GM12878 (cell line): ENCODE data around the gene PAM16. TPM values are rescaled to one million over a fixed set of nuclear protein-coding genes. Genes with fewer than 3 reads are reported as not detected.
A peak's percentile ranks its signal among the peaks of the same experiment; 100 is the strongest.

Experiments
- ATAC-seq: fragments of 200-7000 bp; cut with Tn5 transposase; 3 replicates; pipeline ENCODE4 v1.9.1; 2020; ENCODE audit warnings: mild to moderate bottlenecking, moderate library complexity
- BruUV-seq: library from RNA; stranded (reverse); fragments of 400-500 nt; replicated peaks from 2 replicates; lab custom pipeline; 2021; lab: Mats Ljungman, UMichigan
- CTCF ChIA-PET: fragments of 300-600 bp; sonication (Branson Sonifier 250); formaldehyde crosslinking; extraction: SDS; loops from one replicate; lab custom pipeline; 2021; ENCODE audit warnings: inconsistent platforms; lab: Yijun Ruan, JAX
- POLR2A ChIA-PET: fragments of 350-600 bp; formaldehyde crosslinking; extraction: SDS; loops from one replicate; lab custom pipeline; 2021; ENCODE audit warnings: inconsistent platforms; lab: Charles Lee
- RAD21 ChIA-PET: fragments of 300-600 bp; sonication (Branson Sonifier 250); formaldehyde crosslinking; loops from one replicate; lab custom pipeline; 2023; ENCODE audit warnings: antibody characterized with exemption; ENCODE audit not compliant: unreplicated experiment; lab: Charles Lee
- SMC1A ChIA-PET: fragments of 300-600 bp; sonication (Branson Sonifier 250); formaldehyde crosslinking; loops from one replicate; lab custom pipeline; 2023; ENCODE audit not compliant: unreplicated experiment, uncharacterized antibody; lab: Charles Lee
- DNase-seq: peaks from one replicate; pipeline ENCODE4 v3.0.0-alpha.2; 2011; ENCODE audit warnings: low read depth, low spot score
- FAIRE-seq: peaks from 3 replicates; lab custom pipeline; 2011; peaks lifted over from hg19 to GRCh38; lab: Jason Lieb, UNC
- H2AFZ ChIP-seq: 2 replicates; pipeline ENCODE4 v1.6.0; 2011; ENCODE audit warnings: low read depth, low read length, control low read depth; ENCODE audit not compliant: control insufficient read depth
- H3K27ac ChIP-seq: 2 replicates; pipeline ENCODE4 v1.5.1; 2011; ENCODE audit warnings: control low read depth; ENCODE audit not compliant: control insufficient read depth, insufficient read depth
- H3K27me3 ChIP-seq, 2 experiments: replicated peaks in 1 of 2; 2 replicates each; pipeline versions ENCODE4 v1.6.0 to v1.6.1; 2011; ENCODE audit warnings: low read length in 1 of 2; ENCODE audit not compliant: control insufficient read depth in 2 of 2, insufficient read depth in 2 of 2
- H3K36me3 ChIP-seq, 2 experiments: 2 replicates each; pipeline ENCODE4 v1.5.1; 2011; ENCODE audit warnings: low read length in 1 of 2; ENCODE audit not compliant: control insufficient read depth in 2 of 2, insufficient read depth in 2 of 2
- H3K4me1 ChIP-seq: 2 replicates; pipeline ENCODE4 v1.6.1; 2011; ENCODE audit warnings: mild to moderate bottlenecking, low read length, moderate library complexity, mixed read lengths; ENCODE audit not compliant: control insufficient read depth, insufficient read depth
- H3K4me2 ChIP-seq: 2 replicates; pipeline ENCODE4 v1.6.0; 2011; ENCODE audit warnings: control low read depth; ENCODE audit not compliant: control insufficient read depth, insufficient read depth
- H3K4me3 ChIP-seq: fragments of 200-600 bp; sonication (generic); 2 replicates; pipeline ENCODE4 v1.5.1; 2016
- H3K79me2 ChIP-seq: 2 replicates; pipeline ENCODE4 v1.6.0; 2011; ENCODE audit warnings: low read length; ENCODE audit not compliant: control insufficient read depth, insufficient read depth
- H3K9ac ChIP-seq: 2 replicates; pipeline ENCODE4 v1.8.0; 2011; ENCODE audit warnings: low read length, control low read depth, mixed read lengths; ENCODE audit not compliant: control insufficient read depth, insufficient read depth
- H3K9me3 ChIP-seq: replicated peaks from 3 replicates; pipeline ENCODE4 v1.5.1; 2011; ENCODE audit warnings: mild to moderate bottlenecking, low read length; ENCODE audit not compliant: control insufficient read depth, insufficient read depth
- H4K20me1 ChIP-seq: 2 replicates; pipeline ENCODE4 v1.6.0; 2011; ENCODE audit not compliant: control insufficient read depth, insufficient read depth
- CREM ChIP-seq: IDR thresholded peaks from 2 replicates; pipeline ENCODE4 v1.6.1; 2014; ENCODE audit warnings: antibody characterized with exemption, low read depth
- CTCF ChIP-seq, 3 experiments: IDR thresholded peaks in 2 of 3; conservative IDR thresholded peaks in 1 of 3; 2 replicates each; pipeline ENCODE4 v1.5.1; 2011; ENCODE audit warnings: low read depth in 3 of 3, low read length in 3 of 3, mild to moderate bottlenecking in 3 of 3, control low read depth in 2 of 3, moderate library complexity in 2 of 3, inconsistent platforms in 1 of 3, mixed read lengths in 1 of 3; ENCODE audit not compliant: control insufficient read depth in 2 of 3, insufficient read depth in 1 of 3; ENCODE audit errors: extremely low read depth in 1 of 3
- JUNB ChIP-seq: IDR thresholded peaks from 2 replicates; pipeline ENCODE4 v1.6.1; 2016; ENCODE audit warnings: antibody characterized with exemption, mild to moderate bottlenecking
- KLF5 ChIP-seq: fragments of 450-650 bp; IDR thresholded peaks from 2 replicates; pipeline ENCODE4 v1.6.1; 2014; ENCODE audit warnings: mild to moderate bottlenecking; ENCODE audit not compliant: partially characterized antibody
- MEF2B ChIP-seq: fragments of 450-650 bp; IDR thresholded peaks from 2 replicates; pipeline ENCODE4 v1.6.1; 2018; ENCODE audit warnings: mild to moderate bottlenecking, moderate library complexity; ENCODE audit not compliant: partially characterized antibody, poor library complexity, severe bottlenecking
- NBN ChIP-seq: fragments of 450-650 bp; IDR thresholded peaks from 2 replicates; pipeline ENCODE4 v1.6.1; 2016
- PRDM15 ChIP-seq: fragments of 450-650 bp; formaldehyde crosslinking; IDR thresholded peaks from 2 replicates; pipeline ENCODE4 v1.4.0; 2020; ENCODE audit warnings: mild to moderate bottlenecking, moderate library complexity
- RAD21 ChIP-seq: IDR thresholded peaks from 2 replicates; pipeline ENCODE4 v1.6.1; 2011; ENCODE audit warnings: mild to moderate bottlenecking, low read depth, low read length, moderate library complexity; ENCODE audit not compliant: insufficient read depth
- RUNX3 ChIP-seq: IDR thresholded peaks from 2 replicates; pipeline ENCODE4 v1.6.1; 2012; ENCODE audit warnings: low read length, inconsistent platforms
- SMC3 ChIP-seq: IDR thresholded peaks from 2 replicates; pipeline ENCODE4 v1.6.1; 2011; ENCODE audit warnings: low read length, improper control_type of control experiment, borderline replicate concordance
- TAF1 ChIP-seq: IDR thresholded peaks from 2 replicates; pipeline ENCODE4 v1.6.1; 2011; ENCODE audit warnings: mild to moderate bottlenecking, low read depth, low read length, borderline replicate concordance
- YY1 ChIP-seq: IDR thresholded peaks from 2 replicates; pipeline ENCODE4 v1.6.1; 2011; ENCODE audit warnings: low read depth, mild to moderate bottlenecking, low read length
- whole genome bisulfite sequencing: methylation state at CpG from one replicate; pipeline ENCODE4 v1.1.6; 2016; ENCODE audit warnings: low lambda C conversion rate; ENCODE audit not compliant: insufficient replicate concordance, insufficient coverage; ENCODE audit errors: missing lambda C conversion rate; 5-methylcytosine and 5-hydroxymethylcytosine counted together
- in situ Hi-C: fragments of 300-500 bp; cut with MboI; formaldehyde crosslinking; loops from 9 replicates; pipeline ENCODE4 v1.14.3; 2018; ENCODE audit warnings: mixed read lengths
- intact Hi-C: fragments of 100-400 bp; cut with micrococcal nuclease; formaldehyde crosslinking; loops from one replicate; pipeline ENCODE4 v1.14.2; 2022; ENCODE audit not compliant: unreplicated experiment
- polyA plus RNA-seq, 11 experiments: library from polyadenylated mRNA; depleted of rRNA in 4 of 11; unstranded in 6 of 11; stranded (reverse) in 5 of 11; fragments of >200 nt; fragmentation: Nextera tagmentation in 4 of 11; fragmentation: Illumina TruSeq in 1 of 11; extraction: Ambion mirVana in 4 of 11; extraction: Trizol in 1 of 11; gene quantifications; 1 replicate in 1 of 11; 2 replicates in 10 of 11; pipeline versions ENCODE4 v1.2.1 to v1.2.3, GENCODE V29; 2011 to 2016; ENCODE audit warnings: inconsistent platforms in 2 of 11, missing spikeins in 2 of 11, low read depth in 1 of 11
- total RNA-seq, 4 experiments: library from RNA; depleted of rRNA in 3 of 4; stranded (reverse); fragments of >200 nt in 3 of 4; fragmentation: Illumina TruSeq in 1 of 4; extraction: Trizol in 1 of 4; gene quantifications; 2 replicates each; pipeline versions ENCODE4 v1.2.1 to v1.2.3, GENCODE V29; 2013 to 2021
- TF ChIP-seq, protein P1 (sequence below): IDR thresholded peaks from 2 replicates; pipeline ENCODE4 v1.6.1; 2011; ENCODE audit warnings: borderline replicate concordance, low read depth, mild to moderate bottlenecking, moderate library complexity, mixed read lengths, low read length; ENCODE audit not compliant: insufficient read depth; ENCODE audit errors: extremely low read length

The PAM16 gene
- total and polyA plus RNA-seq, 10 of the 15 experiments (the other 5 are each of a cell fraction or from before 2014, with no cell fraction given): 18.5 to 94.3 (median 51.5) TPM

DNA sequence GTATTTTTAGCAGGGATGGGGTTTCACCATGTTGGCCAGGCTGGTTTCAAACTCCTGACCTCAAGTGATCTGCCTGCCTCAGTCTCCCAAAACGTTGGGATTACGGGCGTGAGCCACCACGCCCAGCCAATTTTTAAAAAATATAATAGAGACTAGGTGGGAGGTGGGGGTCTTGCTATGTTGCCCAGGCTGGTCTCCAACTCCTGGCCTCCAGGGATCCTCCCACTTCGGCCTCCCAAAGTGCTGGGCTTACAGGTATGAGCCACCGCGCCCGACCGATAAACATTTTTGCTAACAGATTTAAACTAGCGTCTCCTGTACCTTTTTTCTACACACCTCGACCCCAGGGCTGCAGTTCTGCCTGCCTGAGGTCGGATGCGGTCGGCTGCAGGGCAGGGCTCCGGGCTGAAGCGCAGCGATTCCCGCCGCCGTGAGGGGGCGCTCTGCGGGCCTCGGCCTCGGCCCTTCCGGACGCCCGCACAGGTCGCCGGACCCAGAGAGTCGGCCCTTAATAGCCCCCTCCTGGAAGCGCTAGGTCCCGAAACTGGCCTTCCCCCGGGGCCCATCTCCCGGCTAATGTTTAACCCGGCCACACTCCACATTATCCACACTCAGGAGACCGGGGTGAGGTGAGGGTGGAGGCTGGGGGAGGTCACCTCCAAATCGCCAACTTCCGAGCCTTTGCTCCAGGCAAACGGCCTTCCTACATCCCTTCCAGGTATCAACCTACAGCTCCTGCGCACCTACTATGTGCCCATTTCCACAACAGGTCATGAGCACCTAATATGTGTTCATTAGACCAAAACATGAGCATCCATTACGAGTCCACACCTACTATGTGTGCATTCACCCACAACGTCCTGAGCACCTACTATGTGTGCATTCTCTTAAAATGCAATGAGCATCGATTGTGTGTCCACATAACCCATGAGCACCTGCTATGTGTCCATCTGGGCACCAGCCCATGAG lies 37.3 kb downstream of the PAM16 start (continued):
- TF ChIP-seq, protein P1, sequence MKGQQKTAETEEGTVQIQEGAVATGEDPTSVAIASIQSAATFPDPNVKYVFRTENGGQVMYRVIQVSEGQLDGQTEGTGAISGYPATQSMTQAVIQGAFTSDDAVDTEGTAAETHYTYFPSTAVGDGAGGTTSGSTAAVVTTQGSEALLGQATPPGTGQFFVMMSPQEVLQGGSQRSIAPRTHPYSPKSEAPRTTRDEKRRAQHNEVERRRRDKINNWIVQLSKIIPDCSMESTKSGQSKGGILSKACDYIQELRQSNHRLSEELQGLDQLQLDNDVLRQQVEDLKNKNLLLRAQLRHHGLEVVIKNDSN: no peak
- TF ChIP-seq, all 136 proteins: peak for 16

GRCh38 chr16:4309833-4310266 lies 41.3 kb downstream of the PAM16 start:
- ChIA-PET SMC1A (interaction anchor here (1.0 to 7.6 kb wide), 4 partner anchors 16 to 23 kb away, joined by 3 to 62 read pairs (median 8); no protein-coding TSS in a partner anchor), POLR2A (interaction anchor here (0.6 to 1.5 kb wide), 2 partner anchors 56 to 430 kb away, joined by 4 to 7 read pairs; no protein-coding TSS in a partner anchor), CTCF (interaction anchor here (0.8 to 7.8 kb wide), 17 partner anchors 9 to 174 kb away, joined by 3 to 140 read pairs (median 5); partner anchors contain the start of gene CORO7), RAD21 (interaction anchor here (0.6 to 7.0 kb wide), 5 partner anchors 18 to 39 kb away, joined by 3 to 68 read pairs (median 5); partner anchors contain the start of gene TFAP4)
- FAIRE-seq (no peak), DNase-seq (no peak), ATAC-seq (peak; percentile 52)
- Histone ChIP-seq H2AFZ (peak overlapping the region; percentile 52), H3K9ac (no peak overlapping the region), H4K20me1 (no peaks in the 10 kb centered on the region), H3K36me3 (peaks cover 2 to 3% of the 10 kb centered on the region in 2 experiments; a peak in 1 of 4 replicates), H3K9me3 (no peaks in the 10 kb centered on the region), H3K4me1 (peaks cover 16% of the 10 kb centered on the region), H3K79me2 (peaks cover 22% of the 10 kb centered on the region), H3K4me3 (no peak overlapping the region), H3K4me2 (no peak overlapping the region), H3K27me3 (peaks cover 0 to 6% of the 10 kb centered on the region in 2 experiments; a peak in 1 of 4 replicates), H3K27ac (no peak overlapping the region)
- in situ Hi-C loops (no loop called here), intact Hi-C loops (loop anchor here (2.0 to 5.0 kb wide), 4 partner anchors 21 to 647 kb away; partner anchors contain the start of genes SEC14L5 and TFAP4)
- WGBS: 14% methylated on average over 11 of the region's 11 CpGs
- no TSS peak for BruUV-seq
- TF ChIP-seq CREM (no peak), MEF2B (peak; percentile 82), TAF1 (no peak), CTCF (IDR thresholded peaks at IDR 0.05 in 2 of 3, conservative IDR thresholded peaks at IDR 0.05 in 1 of 3; ENCODE audit: control insufficient read depth in 2 of 3, extremely low read depth in 1 of 3, insufficient read depth in 1 of 3, low read depth in 3 of 3, low read length in 3 of 3) (peak; percentile 84 to 94 (median 90)), RUNX3 (peak; percentile 18; the same call in 1 of the 2 replicates), KLF5 (no peak), JUNB (no peak), RAD21 (peak; percentile 56), SMC3 (peak; percentile 70), YY1 (peak; percentile 76), NBN (0 out of 2 replicates have a peak, but pooled peaks have one; percentile 16), PRDM15 (CRISPR knock-in tag) (no peak)
